Right lobe of liver (tissue), 6 donors: ENCODE data around the gene ANKRD60. TPM values are rescaled to one million over a fixed set of nuclear protein-coding genes. Genes with fewer than 3 reads are reported as not detected.

Experiments
- ATAC-seq, 4 donors: fragments of 200-7000 bp; cut with Tn5 transposase; one replicate each; pipeline ENCODE4 v1.9.1; 2020; ENCODE audit warnings: mild to moderate bottlenecking in 4 of 4, moderate library complexity in 4 of 4
- DNase-seq, 3 donors: peaks; one replicate each; pipeline ENCODE4 v3.0.0-alpha.2; 2020
- H3K27ac ChIP-seq, 3 donors: fragments of 200-600 bp; one replicate each; pipeline ENCODE4 v1.8.0; 2022
- H3K27me3 ChIP-seq, 2 donors: fragments of 200-600 bp; one replicate each; pipeline ENCODE4 v1.8.0; 2022
- H3K36me3 ChIP-seq, 4 donors: fragments of 200-600 bp; sonication (generic) in 1 of 4; one replicate each; pipeline versions ENCODE4 v1.5.1 to v1.8.0; 2017 to 2022; ENCODE audit warnings: control low read depth in 1 of 4
- H3K4me1 ChIP-seq, 4 donors: fragments of 200-600 bp; sonication (generic) in 1 of 4; one replicate each; pipeline versions ENCODE4 v1.5.1 to v1.8.0; 2017 to 2022; ENCODE audit warnings: control low read depth in 1 of 4
- H3K4me3 ChIP-seq, 3 donors: fragments of 200-600 bp; one replicate each; pipeline ENCODE4 v1.8.0; 2022
- H3K9me3 ChIP-seq, 4 donors: fragments of 200-600 bp; sonication (generic) in 1 of 4; one replicate each; pipeline versions ENCODE4 v1.5.1 to v1.8.0; 2017 to 2022; ENCODE audit warnings: control low read depth in 1 of 4
- CTCF ChIP-seq, 4 donors: fragments of 200-600 bp in 3 of 4; fragments of 450-650 bp in 1 of 4; IDR thresholded peaks; one replicate each; pipeline versions ENCODE4 v1.5.1 to v1.8.0; 2016 to 2022; ENCODE audit warnings: antibody characterized with exemption in 4 of 4, mild to moderate bottlenecking in 2 of 4
- POLR2A ChIP-seq: fragments of 450-650 bp; IDR thresholded peaks from one replicate; pipeline ENCODE4 v1.6.1; 2017; ENCODE audit warnings: antibody characterized with exemption, mild to moderate bottlenecking
- WGBS: methylation state at CpG from one replicate; pipeline ENCODE4 v1.1.6; 2018; ENCODE audit warnings: low coverage, low lambda C conversion rate; ENCODE audit not compliant: insufficient coverage; ENCODE audit errors: missing lambda C conversion rate; 5-methylcytosine and 5-hydroxymethylcytosine counted together
- intact Hi-C, 2 donors: fragments of 100-400 bp; cut with DNase I; formaldehyde crosslinking; loops; one replicate each; pipeline versions ENCODE4 v1.11.2 to v1.14.1; 2022
- total RNA-seq, 6 experiments: library from RNA; depleted of rRNA in 2 of 6; stranded (reverse); fragments of >200 nt in 2 of 6; fragmentation: NEBNext Ultra II Directional in 3 of 6; extraction: Animal tissue kit (Norgen Biotek cat#: 25700) in 3 of 6; gene quantifications; one replicate each; pipeline versions ENCODE4 v1.1.0 to v1.2.4, GENCODE V29; 2016 to 2023
- donor health status: DM: no; HTN: yes; CAD: no.
- donor health status: DM: no; HTN: no; CAD: no.
- donor health status: DM: no; HTN: no; CAD: no.
- donor health status: DM: no; HTN: yes; CAD: no.
- donor health status: DM: no; HTN: yes; CAD: no.

The ANKRD60 gene
- total RNA-seq, 6 experiments from 2014 or later = not detected

- ATAC-seq = peak in 1 of 4 donors; percentile 41
- DNase-seq = no peak
- WGBS = 17% methylated on average over 5 of the region's 29 CpGs
Observed at GRCh38 chr20:58228103-58228483, 360 bp downstream of the ANKRD60 start.

GRCh38 chr20:58227391-58228102 is 906 bp downstream of the ANKRD60 start:
- Histone ChIP-seq H3K4me1 (no peaks in the 10 kb centered on the region), H3K27ac (no peak overlapping the region), H3K27me3 (peaks cover 0 to 14% of the 10 kb centered on the region in 2 donors), H3K9me3 (no peaks in the 10 kb centered on the region), H3K36me3 (no peaks in the 10 kb centered on the region), H3K4me3 (no peak overlapping the region)
- DNase-seq = no peak
- intact Hi-C loops = no loop called here
- TF ChIP-seq POLR2A (no peak), CTCF (IDR thresholded peaks at IDR 0.05) (no peak)
- ATAC-seq = no peak
- WGBS = no CpG with 5 or more reads among the region's 5 CpGs

More at GRCh38 chr20:58228103-58228483, 360 bp downstream of the ANKRD60 start:
- H3K27me3 ChIP-seq = peaks cover 0 to 14% of the 10 kb centered on the region in 2 donors
- TF ChIP-seq CTCF (IDR thresholded peaks at IDR 0.05) (no peak), POLR2A (no peak)
- no peaks in the 10 kb centered on the region for H3K36me3 ChIP-seq
- intact Hi-C loops = no loop called here
- no peak overlapping the region for H3K4me3 ChIP-seq
- no peaks in the 10 kb centered on the region for H3K4me1 ChIP-seq
- H3K9me3 ChIP-seq = no peaks in the 10 kb centered on the region
- H3K27ac ChIP-seq = no peak overlapping the region

- no peak for ATAC-seq
- intact Hi-C loops = no loop called here
- TF ChIP-seq CTCF (IDR thresholded peaks at IDR 0.05) (no peak), POLR2A (no peak)
- Histone ChIP-seq H3K4me1 (no peaks in the 10 kb centered on the region), H3K27ac (no peak overlapping the region), H3K27me3 (peaks cover 0 to 19% of the 10 kb centered on the region in 2 donors), H3K4me3 (no peak overlapping the region), H3K9me3 (no peaks in the 10 kb centered on the region), H3K36me3 (no peaks in the 10 kb centered on the region)
- WGBS = 62% methylated on average over 12 of the region's 15 CpGs
- no peak for DNase-seq
Observed at GRCh38 chr20:58225452-58226200, 2.8 kb downstream of the ANKRD60 start.

- H3K4me3 ChIP-seq = no peak overlapping the region
- H3K27me3 ChIP-seq = peaks cover 0 to 19% of the 10 kb centered on the region in 2 donors
- H3K4me1 ChIP-seq = no peaks in the 10 kb centered on the region
- no peaks in the 10 kb centered on the region for H3K9me3 ChIP-seq
- intact Hi-C loops = no loop called here
- no peak for DNase-seq
- WGBS = 21% methylated on average over 5 of the region's 5 CpGs
- no peaks in the 10 kb centered on the region for H3K36me3 ChIP-seq
- no peak for ATAC-seq
- H3K27ac ChIP-seq = no peak overlapping the region
- no peak for TF ChIP-seq POLR2A
- no peak for TF ChIP-seq CTCF (IDR thresholded peaks at IDR 0.05)
Observed at GRCh38 chr20:58224974-58225373, 3.5 kb downstream of the ANKRD60 start.
